NOMO-1 treated with DMSO at 0.1 percent for 48 hours (cell line): ENCODE data around the gene TMEM132D.

Experiments used
- DNase-seq: peaks from one replicate; lab custom pipeline; 2025; ENCODE audit not compliant: unreplicated experiment; lab: John Stamatoyannopoulos, UW

Gene TMEM132D

DNA sequence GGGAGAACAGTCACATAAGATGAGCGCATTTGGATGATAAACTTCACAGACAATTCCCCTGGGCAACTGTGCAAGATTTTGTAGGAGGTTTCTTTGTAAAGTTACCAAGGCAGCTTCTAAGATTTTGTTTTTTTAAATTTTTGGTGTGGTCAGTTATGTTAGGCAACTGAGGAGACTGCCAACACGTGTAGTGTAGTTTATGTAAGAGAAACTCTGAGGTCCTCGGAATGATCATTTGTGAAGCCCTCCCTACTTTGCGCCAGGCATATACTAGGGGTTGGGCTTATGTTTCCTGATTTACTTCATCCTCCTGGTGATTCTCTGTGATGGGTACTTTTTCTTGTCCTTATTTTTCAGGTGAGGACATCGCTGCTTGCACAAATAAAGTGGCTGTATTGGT is 433.6 kb downstream of the TMEM132D start:
- no peak for DNase-seq

DNA sequence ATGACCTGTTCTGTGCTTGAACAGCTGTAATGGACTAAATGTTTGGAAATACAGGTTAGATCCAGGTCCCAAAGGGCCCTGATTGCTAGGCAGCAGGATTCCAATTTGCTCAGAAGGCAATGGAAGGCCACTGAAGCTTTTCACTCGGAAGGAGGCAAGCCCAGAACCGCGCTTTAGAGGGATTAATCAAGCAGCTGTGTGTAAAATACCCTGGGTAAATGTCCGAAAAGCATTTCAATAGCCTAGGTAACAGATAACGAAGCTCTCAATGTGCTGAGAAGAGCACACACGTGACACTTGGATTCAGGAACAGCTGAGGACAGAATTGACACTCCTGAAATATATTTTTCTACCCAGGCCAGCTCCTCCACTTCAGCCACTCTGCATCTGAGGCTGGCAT is 436.1 kb downstream of the TMEM132D start:
- no peak for DNase-seq

- no peak for DNase-seq
Observed at GRCh38 chr12:129467289-129467688, 436.5 kb downstream of the TMEM132D start.

GRCh38 chr12:129466499-129466898 is 437.3 kb downstream of the TMEM132D start:
- no peak for DNase-seq

GRCh38 chr12:129459886-129460285 is 443.9 kb downstream of the TMEM132D start:
- no peak for DNase-seq

GRCh38 chr12:129446696-129447095 is 457.1 kb downstream of the TMEM132D start:
- DNase-seq = no peak

GRCh38 chr12:129440278-129440677 is 463.5 kb downstream of the TMEM132D start:
- no peak for DNase-seq

GRCh38 chr12:129434790-129435189 is 469.0 kb downstream of the TMEM132D start:
- no peak for DNase-seq

DNA sequence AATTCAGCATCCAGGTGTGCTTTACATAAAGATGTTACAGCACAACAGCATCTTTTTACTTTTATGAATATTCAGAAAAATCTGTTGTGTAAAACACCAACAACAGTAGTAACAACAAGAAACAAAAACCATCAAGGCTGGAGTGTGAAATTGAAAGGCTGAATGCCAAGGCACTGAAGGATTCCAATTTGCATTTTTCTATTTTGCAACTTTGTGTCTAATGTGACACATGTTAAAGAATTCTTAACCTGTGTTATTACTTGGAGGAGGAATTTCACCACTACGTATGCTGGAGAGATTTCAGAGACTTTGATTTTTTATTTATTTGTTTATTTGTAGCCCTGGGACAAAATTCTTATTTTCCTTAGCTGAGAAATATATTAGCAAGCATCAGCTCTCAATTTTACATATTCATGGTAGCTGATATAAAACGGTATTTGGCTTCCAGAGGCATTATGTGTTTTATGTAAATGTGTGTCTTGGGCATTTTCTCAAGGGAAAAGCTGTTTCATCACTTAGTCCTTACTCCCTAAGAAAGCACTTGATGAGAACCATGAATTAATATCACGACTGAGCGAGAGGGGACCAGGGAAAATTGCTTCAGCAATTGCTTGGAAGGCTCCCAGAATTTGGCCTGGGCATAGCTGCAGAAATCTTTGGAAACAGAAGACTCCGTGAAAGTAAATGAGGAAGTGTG is 475.4 kb downstream of the TMEM132D start:
- DNase-seq = no peak

GRCh38 chr12:129423041-129423580 is 480.7 kb downstream of the TMEM132D start:
- DNase-seq = no peak

- DNase-seq = no peak
Observed at GRCh38 chr12:129413295-129413694, 490.5 kb downstream of the TMEM132D start.

DNA sequence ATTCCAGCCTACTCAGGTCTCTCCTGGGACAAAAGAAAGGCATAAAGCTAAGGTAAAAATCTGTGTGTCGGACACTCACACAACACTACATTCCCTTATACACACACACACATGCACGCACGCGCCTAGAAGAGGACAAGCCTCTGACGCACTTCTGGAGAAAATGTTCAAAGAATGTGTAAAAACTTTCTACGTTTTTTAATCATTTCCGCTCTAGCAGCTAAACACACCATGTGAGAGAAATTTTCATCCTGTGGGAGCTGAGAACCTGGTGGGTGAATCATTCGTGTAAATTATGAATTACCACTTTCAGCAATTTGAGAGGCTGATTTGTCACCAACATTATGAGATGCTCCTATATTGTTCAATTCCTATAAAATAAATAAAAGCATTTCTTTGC is 494.5 kb downstream of the TMEM132D start:
- DNase-seq = no peak

DNA sequence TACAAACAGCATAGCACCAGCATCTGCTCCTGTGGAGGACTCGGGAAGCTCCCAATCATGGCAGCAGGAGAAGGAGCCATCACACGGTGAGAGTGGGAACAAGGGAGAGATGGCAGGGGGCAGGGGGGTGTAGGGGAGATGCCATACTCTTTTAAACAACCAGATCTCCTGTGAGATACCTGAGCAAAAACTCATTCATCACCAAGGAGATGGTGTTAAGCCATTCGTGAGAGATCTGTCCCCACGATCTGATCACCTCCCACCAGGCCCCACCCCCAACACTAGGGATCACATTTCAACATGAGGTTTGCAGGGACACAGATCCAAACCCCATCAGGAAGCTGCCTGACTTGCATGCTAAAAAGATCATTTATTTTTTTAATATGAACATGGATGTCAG is 499.3 kb downstream of the TMEM132D start:
- DNase-seq = no peak

DNA sequence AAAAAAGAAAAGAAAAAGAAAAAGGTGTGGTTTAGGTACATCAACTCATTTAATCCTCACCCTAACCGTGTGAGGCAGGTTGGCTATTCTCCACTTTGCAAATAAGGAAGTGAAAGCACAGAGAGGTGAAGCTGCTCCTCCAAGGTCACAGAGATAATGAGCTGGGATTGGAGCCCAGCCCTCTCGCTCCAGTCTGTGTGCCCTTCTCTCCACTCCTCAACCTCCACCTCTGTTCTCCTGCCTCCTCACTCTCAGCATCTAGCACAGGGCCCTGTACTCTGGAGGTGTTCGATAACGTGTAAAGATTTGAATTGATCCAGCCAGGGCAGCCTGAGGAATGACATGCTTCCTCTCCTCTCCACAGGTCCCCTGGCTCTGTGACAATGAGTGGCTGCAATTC is 502.3 kb downstream of the TMEM132D start:
- DNase-seq = no peak

DNA sequence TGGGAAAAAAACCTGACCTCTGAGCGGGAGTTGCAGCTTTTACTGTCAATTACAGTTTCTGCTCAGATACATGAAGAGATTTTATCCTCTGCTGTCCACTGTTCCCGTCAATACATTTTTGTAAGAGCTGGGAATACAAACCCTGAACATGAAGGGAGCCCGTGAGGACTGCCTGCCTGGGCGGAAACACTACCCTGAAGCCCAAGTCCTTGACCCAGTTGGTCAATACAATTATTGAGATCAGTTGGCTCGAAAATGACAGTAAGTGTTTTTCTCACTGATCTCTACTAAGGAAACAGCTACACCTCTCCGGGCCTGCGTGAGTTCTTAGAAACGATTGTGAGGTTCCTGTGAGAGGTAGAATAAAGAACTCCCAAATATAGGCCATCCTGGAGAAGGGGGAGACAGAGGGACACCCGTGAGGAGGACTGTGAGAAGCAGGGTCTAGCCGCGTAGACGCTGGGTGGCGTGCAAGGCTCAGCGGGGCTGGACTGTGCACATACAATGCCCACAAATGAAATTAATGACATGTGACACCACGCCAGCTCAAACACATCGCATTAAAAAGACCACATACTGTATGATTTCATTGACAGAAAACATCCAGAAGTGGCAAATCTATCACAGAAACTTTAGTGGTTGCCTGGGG is 509.5 kb downstream of the TMEM132D start:
- DNase-seq = no peak

- no peak for DNase-seq
Observed at GRCh38 chr12:129393357-129393937, 510.4 kb downstream of the TMEM132D start.

- DNase-seq = no peak
Observed at GRCh38 chr12:129385637-129385990, 518.2 kb downstream of the TMEM132D start.

DNA sequence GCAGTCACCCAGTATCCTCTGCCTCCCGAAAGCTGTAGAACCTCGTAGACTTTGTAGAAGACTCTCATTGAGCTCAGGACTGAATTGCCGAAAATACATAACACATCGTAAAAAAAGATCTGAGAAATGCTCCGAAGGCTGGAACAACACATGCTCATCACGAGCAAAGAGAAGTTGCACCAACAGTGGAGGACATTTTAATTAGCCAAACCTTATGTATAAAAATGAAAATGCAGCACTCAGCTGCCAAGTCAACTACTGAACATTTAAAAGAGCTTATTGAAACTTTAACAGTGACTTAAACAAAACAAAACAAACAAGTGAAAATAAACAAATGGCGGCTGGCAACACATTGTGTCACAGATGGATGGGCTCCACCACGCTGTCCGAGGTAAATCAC is 519.9 kb downstream of the TMEM132D start:
- DNase-seq = no peak

DNA sequence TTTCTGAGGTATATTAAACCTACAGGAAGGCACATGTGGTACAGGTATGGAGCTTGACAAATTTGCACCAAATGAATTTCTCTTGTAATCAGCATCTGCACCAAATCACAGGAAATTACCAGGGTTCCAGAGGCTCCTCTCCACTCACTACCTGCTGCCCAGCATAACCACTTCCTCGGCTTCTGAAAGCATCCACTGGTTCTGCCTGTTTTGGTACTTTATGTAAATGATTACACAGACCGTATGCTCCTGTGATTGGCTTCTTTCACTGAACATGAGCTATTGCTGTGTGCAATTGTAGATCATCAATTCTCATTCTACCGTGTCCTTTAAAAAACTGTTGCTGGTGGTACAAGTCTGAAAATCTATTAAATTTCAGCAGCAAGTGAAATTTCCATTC is 522.1 kb downstream of the TMEM132D start:
- DNase-seq = no peak

- DNase-seq = no peak
Observed at GRCh38 chr12:129379076-129379804, 524.6 kb downstream of the TMEM132D start.

DNA sequence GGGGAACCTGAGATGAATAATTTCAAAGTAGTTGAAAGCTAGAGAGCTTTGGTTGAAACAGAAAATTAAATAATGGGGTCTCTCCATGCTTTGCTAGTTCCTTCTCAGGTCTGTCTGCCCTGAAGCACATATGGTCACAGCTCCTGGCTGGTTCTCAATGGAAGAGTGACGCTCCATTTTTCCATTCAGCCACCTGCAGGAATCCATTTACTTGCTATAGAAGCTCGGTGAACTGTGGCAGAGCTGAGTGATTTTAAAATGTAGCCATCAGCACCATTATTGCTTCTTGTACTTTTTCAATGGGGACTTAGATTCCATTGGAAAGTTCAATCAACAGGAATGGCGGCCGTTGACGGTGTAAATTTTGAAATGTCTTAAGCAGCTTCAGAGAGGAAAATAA is 525.3 kb downstream of the TMEM132D start:
- no peak for DNase-seq

DNA sequence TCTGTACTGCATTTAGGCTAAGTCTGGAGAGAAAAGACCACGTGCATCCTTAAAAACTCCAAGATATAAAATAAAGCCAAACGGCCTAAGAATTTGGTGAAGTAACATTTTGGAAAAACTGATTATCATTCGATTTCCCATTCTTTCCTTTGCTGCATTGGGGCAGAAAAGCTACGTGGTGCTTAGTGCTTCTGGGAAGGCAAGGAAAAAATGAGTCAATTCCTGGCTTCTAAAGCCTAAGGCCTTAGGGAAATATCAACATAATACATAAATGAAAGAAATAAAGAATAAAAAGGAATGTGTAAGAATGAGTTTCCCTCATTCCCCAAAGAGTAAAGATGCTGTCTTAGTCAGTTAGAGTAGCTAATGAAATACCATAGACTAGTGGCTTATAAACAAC is 530.1 kb downstream of the TMEM132D start:
- no peak for DNase-seq
